HCT116 (cell line): ENCODE measurements around the gene XRN2.

Experiments used
- EZH2phosphoT487 ChIP-seq: fragments of 200-600 bp; IDR thresholded peaks from 2 replicates; pipeline ENCODE4 v1.6.1; 2018; ENCODE audit warnings: antibody characterized with exemption, borderline replicate concordance
- ZNF274 ChIP-seq: fragments of 200-500 bp; sonication (Bioruptor generic); IDR thresholded peaks from 2 replicates; pipeline ENCODE4 v1.6.1; 2014; ENCODE audit warnings: mild to moderate bottlenecking, low read depth, low read length, inconsistent platforms
- TF ChIP-seq, protein P1 (sequence below), 3 experiments: fragments of 200-600 bp in 1 of 3; sonication (generic) in 1 of 3; IDR thresholded peaks in 2 of 3; conservative IDR thresholded peaks in 1 of 3; 2 replicates each; pipeline ENCODE4 v1.5.1; 2012 to 2017; ENCODE audit warnings: low read depth in 2 of 3, low read length in 2 of 3, antibody characterized with exemption in 1 of 3, borderline replicate concordance in 1 of 3, control low read depth in 1 of 3, mild to moderate bottlenecking in 1 of 3, mixed read lengths in 1 of 3, mixed run types in 1 of 3, moderate library complexity in 1 of 3; ENCODE audit not compliant: insufficient read depth in 1 of 3
- TF ChIP-seq, protein P2 (sequence below): IDR thresholded peaks from 2 replicates; pipeline ENCODE4 v1.6.1; 2012

DNA sequence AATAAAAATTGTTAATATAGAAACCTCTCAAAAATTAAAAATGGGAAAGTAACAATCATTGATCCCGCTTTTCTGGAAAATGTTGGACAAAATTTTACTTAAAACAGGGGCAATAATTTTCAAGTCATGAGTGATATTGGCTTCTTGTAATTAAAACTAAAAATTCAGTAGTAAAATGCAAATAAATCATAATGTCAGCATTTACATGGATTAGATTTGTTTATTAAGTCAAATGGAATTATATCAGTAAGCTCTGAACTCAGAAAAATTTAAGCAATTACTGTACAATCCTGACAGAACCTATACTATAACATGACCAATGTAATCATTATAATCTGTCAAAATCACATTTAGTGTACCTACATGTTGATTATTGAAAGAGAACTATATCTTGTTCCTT, 134.1 kb downstream of the XRN2 start:
- TF ChIP-seq, protein P1, sequence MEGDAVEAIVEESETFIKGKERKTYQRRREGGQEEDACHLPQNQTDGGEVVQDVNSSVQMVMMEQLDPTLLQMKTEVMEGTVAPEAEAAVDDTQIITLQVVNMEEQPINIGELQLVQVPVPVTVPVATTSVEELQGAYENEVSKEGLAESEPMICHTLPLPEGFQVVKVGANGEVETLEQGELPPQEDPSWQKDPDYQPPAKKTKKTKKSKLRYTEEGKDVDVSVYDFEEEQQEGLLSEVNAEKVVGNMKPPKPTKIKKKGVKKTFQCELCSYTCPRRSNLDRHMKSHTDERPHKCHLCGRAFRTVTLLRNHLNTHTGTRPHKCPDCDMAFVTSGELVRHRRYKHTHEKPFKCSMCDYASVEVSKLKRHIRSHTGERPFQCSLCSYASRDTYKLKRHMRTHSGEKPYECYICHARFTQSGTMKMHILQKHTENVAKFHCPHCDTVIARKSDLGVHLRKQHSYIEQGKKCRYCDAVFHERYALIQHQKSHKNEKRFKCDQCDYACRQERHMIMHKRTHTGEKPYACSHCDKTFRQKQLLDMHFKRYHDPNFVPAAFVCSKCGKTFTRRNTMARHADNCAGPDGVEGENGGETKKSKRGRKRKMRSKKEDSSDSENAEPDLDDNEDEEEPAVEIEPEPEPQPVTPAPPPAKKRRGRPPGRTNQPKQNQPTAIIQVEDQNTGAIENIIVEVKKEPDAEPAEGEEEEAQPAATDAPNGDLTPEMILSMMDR (IDR thresholded peaks at IDR 0.05 in 2 of 3, conservative IDR thresholded peaks at IDR 0.05 in 1 of 3; ENCODE audit: borderline replicate concordance in 1 of 3, insufficient read depth in 1 of 3, low read depth in 2 of 3, low read length in 2 of 3): no peak
- TF ChIP-seq ZNF274 (no peak), EZH2phosphoT487 (no peak)
- TF ChIP-seq, protein P2, sequence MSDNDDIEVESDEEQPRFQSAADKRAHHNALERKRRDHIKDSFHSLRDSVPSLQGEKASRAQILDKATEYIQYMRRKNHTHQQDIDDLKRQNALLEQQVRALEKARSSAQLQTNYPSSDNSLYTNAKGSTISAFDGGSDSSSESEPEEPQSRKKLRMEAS: no peak
